Osteocyte (in vitro differentiated cells): ENCODE measurements around the gene GPHN. TPM values are rescaled to one million over a fixed set of nuclear protein-coding genes. Genes with fewer than 3 reads are reported as not detected.

Experiments used
- DNase-seq: peaks from one replicate; pipeline ENCODE4 v3.0.0; 2021; ENCODE audit warnings: mixed read lengths; ENCODE audit not compliant: unreplicated experiment; ENCODE audit errors: extremely low spot score
- H3K27ac Mint-ChIP-seq: one replicate; pipeline ENCODE4 v1.8.0; 2021; ENCODE audit warnings: mild to moderate bottlenecking, mixed read lengths; ENCODE audit not compliant: unreplicated experiment
- H3K27me3 Mint-ChIP-seq: one replicate; pipeline ENCODE4 v1.8.0; 2021; ENCODE audit warnings: mixed read lengths; ENCODE audit not compliant: unreplicated experiment
- H3K36me3 Mint-ChIP-seq: one replicate; pipeline ENCODE4 v1.8.0; 2021; ENCODE audit warnings: mixed read lengths; ENCODE audit not compliant: unreplicated experiment
- H3K4me1 Mint-ChIP-seq: one replicate; pipeline ENCODE4 v1.8.0; 2021; ENCODE audit warnings: mixed read lengths; ENCODE audit not compliant: unreplicated experiment
- H3K4me3 Mint-ChIP-seq: one replicate; pipeline ENCODE4 v1.8.0; 2021; ENCODE audit warnings: mild to moderate bottlenecking, moderate library complexity, mixed read lengths; ENCODE audit not compliant: unreplicated experiment
- H3K9me3 Mint-ChIP-seq: one replicate; pipeline ENCODE4 v1.8.0; 2021; ENCODE audit warnings: mixed read lengths; ENCODE audit not compliant: unreplicated experiment
- CTCF ChIP-seq: fragments of 200-600 bp; sonication (generic); IDR thresholded peaks from 2 replicates; pipeline ENCODE4 v1.5.0; 2021; ENCODE audit warnings: antibody characterized with exemption, mild to moderate bottlenecking, moderate library complexity
- total RNA-seq: library from RNA; stranded (reverse); gene quantifications from 2 replicates; pipeline ENCODE4 v1.2.1, GENCODE V29; 2021

Gene GPHN
- total RNA-seq, 1 donor from 2014 or later, result 17.7 TPM

GRCh38 chr14:67018720-67019119 lies 510.8 kb downstream of the GPHN start:
- Mint-ChIP-seq H3K27me3 (no peaks in the 10 kb centered on the region), H3K4me3 (no peak overlapping the region), H3K27ac (no peak overlapping the region), H3K36me3 (no peaks in the 10 kb centered on the region), H3K9me3 (no peaks in the 10 kb centered on the region), H3K4me1 (no peaks in the 10 kb centered on the region)
- no peak for TF ChIP-seq CTCF
- DNase-seq, result no peak

- H3K9me3 Mint-ChIP-seq, result no peaks in the 10 kb centered on the region
- no peaks in the 10 kb centered on the region for H3K36me3 Mint-ChIP-seq
- no peaks in the 10 kb centered on the region for H3K27me3 Mint-ChIP-seq
- no peak overlapping the region for H3K27ac Mint-ChIP-seq
- H3K4me3 Mint-ChIP-seq, result no peak overlapping the region
- H3K4me1 Mint-ChIP-seq, result no peaks in the 10 kb centered on the region
- DNase-seq, result no peak
- TF ChIP-seq CTCF, result no peak
These were observed 511.8 kb downstream of the GPHN start for GRCh38 chr14:67019796-67020195.

- no peak overlapping the region for H3K4me3 Mint-ChIP-seq
- no peaks in the 10 kb centered on the region for H3K27me3 Mint-ChIP-seq
- TF ChIP-seq CTCF, result no peak
- peaks cover 6% of the 10 kb centered on the region for H3K36me3 Mint-ChIP-seq
- no peaks in the 10 kb centered on the region for H3K4me1 Mint-ChIP-seq
- DNase-seq, result no peak
- no peak overlapping the region for H3K27ac Mint-ChIP-seq
- peaks cover 15% of the 10 kb centered on the region for H3K9me3 Mint-ChIP-seq
These were observed 524.2 kb downstream of the GPHN start for GRCh38 chr14:67031920-67032774.

GRCh38 chr14:67045440-67045839 lies 537.5 kb downstream of the GPHN start:
- peaks cover under 1% of the 10 kb centered on the region for H3K36me3 Mint-ChIP-seq
- no peak for TF ChIP-seq CTCF
- peaks cover 11% of the 10 kb centered on the region for H3K9me3 Mint-ChIP-seq
- H3K4me3 Mint-ChIP-seq, result no peak overlapping the region
- DNase-seq, result no peak
- no peaks in the 10 kb centered on the region for H3K27me3 Mint-ChIP-seq
- H3K27ac Mint-ChIP-seq, result no peak overlapping the region
- no peaks in the 10 kb centered on the region for H3K4me1 Mint-ChIP-seq

- no peak overlapping the region for H3K4me3 Mint-ChIP-seq
These were observed 542.9 kb downstream of the GPHN start for GRCh38 chr14:67050896-67051295.

More at GRCh38 chr14:67050896-67051295, 542.9 kb downstream of the GPHN start:
- no peaks in the 10 kb centered on the region for H3K4me1 Mint-ChIP-seq
- H3K27me3 Mint-ChIP-seq, result no peaks in the 10 kb centered on the region
- TF ChIP-seq CTCF, result no peak
- peaks cover 46% of the 10 kb centered on the region for H3K9me3 Mint-ChIP-seq
- no peak overlapping the region for H3K27ac Mint-ChIP-seq
- peaks cover 24% of the 10 kb centered on the region for H3K36me3 Mint-ChIP-seq
- DNase-seq, result no peak
